GM12878 (cell line): Measurements from ENCODE around the gene ARL6IP5. TPM values are rescaled to one million over a fixed set of nuclear protein-coding genes. Genes with fewer than 3 reads are reported as not detected.
A peak's percentile ranks its signal among the peaks of the same experiment; 100 is the strongest.

Experiments used
- ATAC-seq: fragments of 200-7000 bp; cut with Tn5 transposase; 3 replicates; pipeline ENCODE4 v1.9.1; 2020; ENCODE audit warnings: mild to moderate bottlenecking, moderate library complexity
- BruUV-seq: library from RNA; stranded (reverse); fragments of 400-500 nt; replicated peaks from 2 replicates; lab custom pipeline; 2021; lab: Mats Ljungman, UMichigan
- CTCF ChIA-PET: fragments of 300-600 bp; sonication (Branson Sonifier 250); formaldehyde crosslinking; extraction: SDS; loops from one replicate; lab custom pipeline; 2021; ENCODE audit warnings: inconsistent platforms; lab: Yijun Ruan, JAX
- POLR2A ChIA-PET: fragments of 350-600 bp; formaldehyde crosslinking; extraction: SDS; loops from one replicate; lab custom pipeline; 2021; ENCODE audit warnings: inconsistent platforms; lab: Charles Lee
- RAD21 ChIA-PET: fragments of 300-600 bp; sonication (Branson Sonifier 250); formaldehyde crosslinking; loops from one replicate; lab custom pipeline; 2023; ENCODE audit warnings: antibody characterized with exemption; ENCODE audit not compliant: unreplicated experiment; lab: Charles Lee
- SMC1A ChIA-PET: fragments of 300-600 bp; sonication (Branson Sonifier 250); formaldehyde crosslinking; loops from one replicate; lab custom pipeline; 2023; ENCODE audit not compliant: unreplicated experiment, uncharacterized antibody; lab: Charles Lee
- DNase-seq: peaks from one replicate; pipeline ENCODE4 v3.0.0-alpha.2; 2011; ENCODE audit warnings: low read depth, low spot score
- FAIRE-seq: peaks from 3 replicates; lab custom pipeline; 2011; peaks lifted over from hg19 to GRCh38; lab: Jason Lieb, UNC
- H2AFZ ChIP-seq: 2 replicates; pipeline ENCODE4 v1.6.0; 2011; ENCODE audit warnings: low read depth, low read length, control low read depth; ENCODE audit not compliant: control insufficient read depth
- H3K27ac ChIP-seq: 2 replicates; pipeline ENCODE4 v1.5.1; 2011; ENCODE audit warnings: control low read depth; ENCODE audit not compliant: control insufficient read depth, insufficient read depth
- H3K27me3 ChIP-seq, 2 experiments: replicated peaks in 1 of 2; 2 replicates each; pipeline versions ENCODE4 v1.6.0 to v1.6.1; 2011; ENCODE audit warnings: low read length in 1 of 2; ENCODE audit not compliant: control insufficient read depth in 2 of 2, insufficient read depth in 2 of 2
- H3K36me3 ChIP-seq, 2 experiments: 2 replicates each; pipeline ENCODE4 v1.5.1; 2011; ENCODE audit warnings: low read length in 1 of 2; ENCODE audit not compliant: control insufficient read depth in 2 of 2, insufficient read depth in 2 of 2
- H3K4me1 ChIP-seq: 2 replicates; pipeline ENCODE4 v1.6.1; 2011; ENCODE audit warnings: mild to moderate bottlenecking, low read length, moderate library complexity, mixed read lengths; ENCODE audit not compliant: control insufficient read depth, insufficient read depth
- H3K4me2 ChIP-seq: 2 replicates; pipeline ENCODE4 v1.6.0; 2011; ENCODE audit warnings: control low read depth; ENCODE audit not compliant: control insufficient read depth, insufficient read depth
- H3K4me3 ChIP-seq: fragments of 200-600 bp; sonication (generic); 2 replicates; pipeline ENCODE4 v1.5.1; 2016
- H3K79me2 ChIP-seq: 2 replicates; pipeline ENCODE4 v1.6.0; 2011; ENCODE audit warnings: low read length; ENCODE audit not compliant: control insufficient read depth, insufficient read depth
- H3K9ac ChIP-seq: 2 replicates; pipeline ENCODE4 v1.8.0; 2011; ENCODE audit warnings: low read length, control low read depth, mixed read lengths; ENCODE audit not compliant: control insufficient read depth, insufficient read depth
- H3K9me3 ChIP-seq: replicated peaks from 3 replicates; pipeline ENCODE4 v1.5.1; 2011; ENCODE audit warnings: mild to moderate bottlenecking, low read length; ENCODE audit not compliant: control insufficient read depth, insufficient read depth
- H4K20me1 ChIP-seq: 2 replicates; pipeline ENCODE4 v1.6.0; 2011; ENCODE audit not compliant: control insufficient read depth, insufficient read depth
- BCL11A ChIP-seq: IDR thresholded peaks from 2 replicates; pipeline ENCODE4 v1.6.1; 2011; ENCODE audit warnings: low read depth, low read length
- CEBPB ChIP-seq, 2 experiments: fragments of 150-350 bp in 1 of 2; IDR thresholded peaks; 2 replicates each; pipeline ENCODE4 v1.6.1; 2012 to 2014; ENCODE audit warnings: low read depth in 2 of 2, low read length in 2 of 2, borderline replicate concordance in 1 of 2, inconsistent platforms in 1 of 2
- CREB1 ChIP-seq: IDR thresholded peaks from 2 replicates; pipeline ENCODE4 v1.6.1; 2012; ENCODE audit warnings: low read depth, mild to moderate bottlenecking, inconsistent platforms
- MYC ChIP-seq: IDR thresholded peaks from 2 replicates; pipeline ENCODE4 v1.6.1; 2011; ENCODE audit warnings: mild to moderate bottlenecking, low read length, moderate library complexity, inconsistent platforms; ENCODE audit not compliant: insufficient read depth, insufficient replicate concordance, insufficient read length, severe bottlenecking
- NBN ChIP-seq: fragments of 450-650 bp; IDR thresholded peaks from 2 replicates; pipeline ENCODE4 v1.6.1; 2016
- NFYA ChIP-seq: IDR thresholded peaks from 2 replicates; pipeline ENCODE4 v1.6.1; 2011; ENCODE audit warnings: low read depth, mild to moderate bottlenecking, low read length, improper control_type of control experiment, borderline replicate concordance
- NFYB ChIP-seq: IDR thresholded peaks from 2 replicates; pipeline ENCODE4 v1.6.1; 2011; ENCODE audit warnings: low read depth, mild to moderate bottlenecking, low read length, improper control_type of control experiment, moderate library complexity; ENCODE audit not compliant: insufficient read depth
- NKRF ChIP-seq: fragments of 450-650 bp; conservative IDR thresholded peaks from 2 replicates; pipeline ENCODE4 v1.6.1; 2017; ENCODE audit warnings: mild to moderate bottlenecking, moderate library complexity
- NR2F1 ChIP-seq: fragments of 450-650 bp; conservative IDR thresholded peaks from 2 replicates; pipeline ENCODE4 v1.6.1; 2017; ENCODE audit warnings: mild to moderate bottlenecking
- NRF1 ChIP-seq: conservative IDR thresholded peaks from 2 replicates; pipeline ENCODE4 v1.6.1; 2011; ENCODE audit warnings: mild to moderate bottlenecking, low read depth, low read length, improper control_type of control experiment
- RFX5 ChIP-seq: IDR thresholded peaks from 2 replicates; pipeline ENCODE4 v1.6.1; 2011; ENCODE audit warnings: low read depth, low read length, improper control_type of control experiment
- RUNX3 ChIP-seq: IDR thresholded peaks from 2 replicates; pipeline ENCODE4 v1.6.1; 2012; ENCODE audit warnings: low read length, inconsistent platforms
- SMAD1 ChIP-seq: fragments of 450-650 bp; IDR thresholded peaks from 2 replicates; pipeline ENCODE4 v1.6.1; 2018; ENCODE audit warnings: mild to moderate bottlenecking, low read depth; ENCODE audit not compliant: partially characterized antibody
- SMARCA5 ChIP-seq: fragments of 450-650 bp; IDR thresholded peaks from 2 replicates; pipeline ENCODE4 v1.6.1; 2017; ENCODE audit warnings: mild to moderate bottlenecking
- SPI1 ChIP-seq: IDR thresholded peaks from 2 replicates; pipeline ENCODE4 v1.6.1; 2011; ENCODE audit warnings: low read depth, mild to moderate bottlenecking, low read length, moderate library complexity, borderline replicate concordance; ENCODE audit not compliant: insufficient read depth
- ZNF217 ChIP-seq: fragments of 450-650 bp; IDR thresholded peaks from 2 replicates; pipeline ENCODE4 v1.6.1; 2017; ENCODE audit warnings: antibody characterized with exemption, mild to moderate bottlenecking
- ZNF274 ChIP-seq: IDR thresholded peaks from one replicate; pipeline ENCODE4 v1.8.0; 2011; ENCODE audit not compliant: insufficient read length, insufficient read depth
- WGBS: methylation state at CpG from one replicate; pipeline ENCODE4 v1.1.6; 2016; ENCODE audit warnings: low lambda C conversion rate; ENCODE audit not compliant: insufficient replicate concordance, insufficient coverage; ENCODE audit errors: missing lambda C conversion rate; 5-methylcytosine and 5-hydroxymethylcytosine counted together
- in situ Hi-C: fragments of 300-500 bp; cut with MboI; formaldehyde crosslinking; loops from 9 replicates; pipeline ENCODE4 v1.14.3; 2018; ENCODE audit warnings: mixed read lengths
- intact Hi-C: fragments of 100-400 bp; cut with micrococcal nuclease; formaldehyde crosslinking; loops from one replicate; pipeline ENCODE4 v1.14.2; 2022; ENCODE audit not compliant: unreplicated experiment
- polyA plus RNA-seq, 11 experiments: library from polyadenylated mRNA; depleted of rRNA in 4 of 11; unstranded in 6 of 11; stranded (reverse) in 5 of 11; fragments of >200 nt; fragmentation: Nextera tagmentation in 4 of 11; fragmentation: Illumina TruSeq in 1 of 11; extraction: Ambion mirVana in 4 of 11; extraction: Trizol in 1 of 11; gene quantifications; 1 replicate in 1 of 11; 2 replicates in 10 of 11; pipeline versions ENCODE4 v1.2.1 to v1.2.3, GENCODE V29; 2011 to 2016; ENCODE audit warnings: inconsistent platforms in 2 of 11, missing spikeins in 2 of 11, low read depth in 1 of 11
- total RNA-seq, 4 experiments: library from RNA; depleted of rRNA in 3 of 4; stranded (reverse); fragments of >200 nt in 3 of 4; fragmentation: Illumina TruSeq in 1 of 4; extraction: Trizol in 1 of 4; gene quantifications; 2 replicates each; pipeline versions ENCODE4 v1.2.1 to v1.2.3, GENCODE V29; 2013 to 2021
- TF ChIP-seq, protein P1 (sequence below): IDR thresholded peaks from 2 replicates; pipeline ENCODE4 v1.6.1; 2011; ENCODE audit warnings: low read depth, mild to moderate bottlenecking, low read length, moderate library complexity, borderline replicate concordance; ENCODE audit errors: extremely low read depth
- TF ChIP-seq, protein P2 (sequence below): fragments of 450-650 bp; IDR thresholded peaks from 2 replicates; pipeline ENCODE4 v1.6.1; 2017; ENCODE audit warnings: low read depth, mild to moderate bottlenecking, moderate library complexity

The ARL6IP5 gene
- total and polyA plus RNA-seq, 10 of the 15 experiments (the other 5 are each of a cell fraction or from before 2014, with no cell fraction given): 78.2 to 310 (median 148) TPM

- Histone ChIP-seq H3K36me3 (peaks cover 0 to 6% of the 10 kb centered on the region in 2 experiments; a peak in 1 of 4 replicates), H4K20me1 (no peaks in the 10 kb centered on the region), H3K9me3 (no peaks in the 10 kb centered on the region), H3K4me3 (peak overlapping the region; percentile 98), H3K9ac (peak overlapping the region; percentile 90), H2AFZ (peak overlapping the region; percentile 48), H3K27me3 (no peaks in the 10 kb centered on the region), H3K79me2 (peaks cover 70% of the 10 kb centered on the region), H3K27ac (peak overlapping the region; percentile 75), H3K4me1 (peaks cover 39% of the 10 kb centered on the region), H3K4me2 (peak overlapping the region; percentile 99)
- RAD21 ChIA-PET: interaction anchor here (0.6 to 16.7 kb wide), 13 partner anchors 8 to 348 kb away, joined by 3 to 152 read pairs (median 3); partner anchors contain the start of gene TMF1
- POLR2A ChIA-PET: interaction anchor here (0.6 to 4.1 kb wide), 8 partner anchors 8 to 356 kb away, joined by 3 to 30 read pairs (median 4); partner anchors contain the start of gene TMF1
- SMC1A ChIA-PET: interaction anchor here (0.8 to 19.6 kb wide), 11 partner anchors 7 to 323 kb away, joined by 3 to 234 read pairs (median 3); partner anchors contain the start of gene TMF1
- in situ Hi-C loops (no loop called here), intact Hi-C loops (loop anchor here (2.0 to 10.0 kb wide), 3 partner anchors 33 to 1431 kb away; partner anchors contain the start of genes EOGT, SUCLG2 and TMF1)
- FAIRE-seq: no peak
- under 1% methylated on average over 8 of the region's 8 CpGs for WGBS
- peak; percentile 6 for ATAC-seq
- BruUV-seq: no TSS peak
- DNase-seq: no peak
- CTCF ChIA-PET: interaction anchor here (0.6 to 2.0 kb wide), 8 partner anchors 22 to 815 kb away, joined by 3 to 6 read pairs (median 4); no protein-coding TSS in a partner anchor
- TF ChIP-seq NKRF (no peak), MYC (no peak), NR2F1 (no peak), NBN (0 out of 2 replicates have a peak, but pooled peaks have one; percentile 16), SPI1 (no peak), RFX5 (no peak), CEBPB (IDR thresholded peaks at IDR 0.05; ENCODE audit: borderline replicate concordance in 1 of 2, low read depth in 2 of 2, low read length in 2 of 2) (no peak), ZNF217 (no peak), NFYB (0 out of 2 replicates have a peak, but pooled peaks have one; percentile 14), NRF1 (no peak), SMAD1 (peak; percentile 93), CREB1 (no peak), SMARCA5 (0 out of 2 replicates have a peak, but pooled peaks have one; percentile 26), NFYA (no peak), ZNF274 (no peak), RUNX3 (0 out of 2 replicates have a peak, but pooled peaks have one; percentile 5), BCL11A (no peak)
- TF ChIP-seq, protein P1, sequence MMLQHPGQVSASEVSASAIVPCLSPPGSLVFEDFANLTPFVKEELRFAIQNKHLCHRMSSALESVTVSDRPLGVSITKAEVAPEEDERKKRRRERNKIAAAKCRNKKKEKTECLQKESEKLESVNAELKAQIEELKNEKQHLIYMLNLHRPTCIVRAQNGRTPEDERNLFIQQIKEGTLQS: no peak
- TF ChIP-seq, protein P2, sequence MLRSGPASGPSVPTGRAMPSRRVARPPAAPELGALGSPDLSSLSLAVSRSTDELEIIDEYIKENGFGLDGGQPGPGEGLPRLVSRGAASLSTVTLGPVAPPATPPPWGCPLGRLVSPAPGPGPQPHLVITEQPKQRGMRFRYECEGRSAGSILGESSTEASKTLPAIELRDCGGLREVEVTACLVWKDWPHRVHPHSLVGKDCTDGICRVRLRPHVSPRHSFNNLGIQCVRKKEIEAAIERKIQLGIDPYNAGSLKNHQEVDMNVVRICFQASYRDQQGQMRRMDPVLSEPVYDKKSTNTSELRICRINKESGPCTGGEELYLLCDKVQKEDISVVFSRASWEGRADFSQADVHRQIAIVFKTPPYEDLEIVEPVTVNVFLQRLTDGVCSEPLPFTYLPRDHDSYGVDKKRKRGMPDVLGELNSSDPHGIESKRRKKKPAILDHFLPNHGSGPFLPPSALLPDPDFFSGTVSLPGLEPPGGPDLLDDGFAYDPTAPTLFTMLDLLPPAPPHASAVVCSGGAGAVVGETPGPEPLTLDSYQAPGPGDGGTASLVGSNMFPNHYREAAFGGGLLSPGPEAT: no peak
Measured at GRCh38 chr3:69085833-69086722, 1.3 kb downstream of the ARL6IP5 start.
